MM.1S (cell line): ENCODE data around the gene NUDT1.

Experiments used
- EZH2 ChIP-seq: fragments of 300-600 bp; sonication (generic); optimal IDR thresholded peaks from 2 replicates; pipeline ENCODE3; 2017; ENCODE audit warnings: low read depth, mild to moderate bottlenecking, antibody characterized with exemption, low read length, mixed read lengths
- EZH2phosphoT487 ChIP-seq: fragments of 300-600 bp; sonication (generic); IDR thresholded peaks from 2 replicates; pipeline ENCODE4 v1.6.1; 2018; ENCODE audit warnings: antibody characterized with exemption, low read length
- TF ChIP-seq, protein P1 (sequence below): fragments of 300-600 bp; sonication (generic); IDR thresholded peaks from 2 replicates; pipeline ENCODE4 v1.5.1; 2016; ENCODE audit warnings: antibody characterized with exemption, low read length, mixed read lengths

DNA sequence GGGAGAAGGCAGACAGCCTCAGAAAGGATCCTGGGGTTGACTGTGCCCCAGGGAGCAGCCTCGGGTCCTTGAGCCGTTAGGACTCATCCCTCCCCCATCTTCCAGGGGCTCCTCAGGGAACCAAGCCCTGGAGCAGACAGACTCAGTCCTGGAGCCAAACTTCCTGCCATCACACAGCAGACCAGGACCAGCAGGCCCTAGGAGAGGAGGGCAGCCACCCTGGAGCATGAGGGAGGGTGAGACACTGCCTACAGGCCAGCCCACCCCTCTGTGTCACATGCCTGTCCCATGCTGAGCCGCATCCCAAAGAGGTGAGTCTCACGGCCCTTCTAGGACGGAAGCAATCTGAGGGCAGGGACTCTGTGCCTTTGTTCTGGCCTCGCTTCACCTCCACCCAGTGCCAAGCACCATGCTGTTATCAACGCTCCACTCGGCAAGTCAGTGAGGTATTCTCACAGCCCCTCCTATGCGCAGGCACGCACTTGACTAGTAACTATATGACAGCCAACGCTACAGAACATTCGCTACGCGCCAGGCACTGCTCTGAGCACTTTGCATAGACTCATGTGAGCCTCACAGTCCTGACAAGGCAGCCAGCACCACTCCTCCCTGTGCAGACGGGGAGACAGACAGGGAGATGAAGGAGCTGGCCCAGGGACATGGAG lies 28.3 kb upstream of the NUDT1 start:
- TF ChIP-seq, protein P1, sequence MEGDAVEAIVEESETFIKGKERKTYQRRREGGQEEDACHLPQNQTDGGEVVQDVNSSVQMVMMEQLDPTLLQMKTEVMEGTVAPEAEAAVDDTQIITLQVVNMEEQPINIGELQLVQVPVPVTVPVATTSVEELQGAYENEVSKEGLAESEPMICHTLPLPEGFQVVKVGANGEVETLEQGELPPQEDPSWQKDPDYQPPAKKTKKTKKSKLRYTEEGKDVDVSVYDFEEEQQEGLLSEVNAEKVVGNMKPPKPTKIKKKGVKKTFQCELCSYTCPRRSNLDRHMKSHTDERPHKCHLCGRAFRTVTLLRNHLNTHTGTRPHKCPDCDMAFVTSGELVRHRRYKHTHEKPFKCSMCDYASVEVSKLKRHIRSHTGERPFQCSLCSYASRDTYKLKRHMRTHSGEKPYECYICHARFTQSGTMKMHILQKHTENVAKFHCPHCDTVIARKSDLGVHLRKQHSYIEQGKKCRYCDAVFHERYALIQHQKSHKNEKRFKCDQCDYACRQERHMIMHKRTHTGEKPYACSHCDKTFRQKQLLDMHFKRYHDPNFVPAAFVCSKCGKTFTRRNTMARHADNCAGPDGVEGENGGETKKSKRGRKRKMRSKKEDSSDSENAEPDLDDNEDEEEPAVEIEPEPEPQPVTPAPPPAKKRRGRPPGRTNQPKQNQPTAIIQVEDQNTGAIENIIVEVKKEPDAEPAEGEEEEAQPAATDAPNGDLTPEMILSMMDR = no peak
- no peak for TF ChIP-seq EZH2
- no peak for TF ChIP-seq EZH2phosphoT487
